Measurements from ENCODE around the gene ALG1.
"Not testable (repeated sequence)": the region's sequence is repeated elsewhere in the genome, so short reads cannot be mapped to it uniquely, and the experiment has no call there.

The ALG1 gene

GRCh38 chr16:5045499-5046115 is 26.0 kb upstream of the ALG1 start:
- DNase-seq: no peak

GRCh38 chr16:5046914-5047313 is 24.7 kb upstream of the ALG1 start:
- DNase-seq: no peak

- no peak for DNase-seq
Observed at GRCh38 chr16:5054876-5055865, 16.5 kb upstream of the ALG1 start.

- DNase-seq: no peak
Observed at GRCh38 chr16:5056352-5056751, 15.3 kb upstream of the ALG1 start.

DNA sequence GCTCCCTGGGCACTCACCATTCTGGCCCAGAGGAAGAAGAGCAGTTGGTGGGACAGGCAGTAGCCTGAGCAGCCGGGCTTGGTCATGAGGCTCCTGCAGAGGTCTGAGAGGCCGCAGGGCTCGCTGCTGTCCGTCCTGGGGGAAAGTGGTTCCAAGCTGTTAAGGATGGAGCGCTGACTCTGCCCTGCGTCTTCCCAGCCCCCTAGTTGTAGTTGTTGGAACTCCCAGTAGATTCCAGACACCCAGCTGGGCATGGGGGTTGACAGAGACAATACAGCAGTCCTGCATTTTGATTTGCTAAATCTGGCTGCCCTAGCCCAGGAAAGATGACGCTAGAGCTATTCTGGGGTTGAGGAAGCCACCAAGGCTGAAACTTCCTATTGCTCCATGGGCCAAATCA is 13.2 kb upstream of the ALG1 start:
- no peak for DNase-seq

DNA sequence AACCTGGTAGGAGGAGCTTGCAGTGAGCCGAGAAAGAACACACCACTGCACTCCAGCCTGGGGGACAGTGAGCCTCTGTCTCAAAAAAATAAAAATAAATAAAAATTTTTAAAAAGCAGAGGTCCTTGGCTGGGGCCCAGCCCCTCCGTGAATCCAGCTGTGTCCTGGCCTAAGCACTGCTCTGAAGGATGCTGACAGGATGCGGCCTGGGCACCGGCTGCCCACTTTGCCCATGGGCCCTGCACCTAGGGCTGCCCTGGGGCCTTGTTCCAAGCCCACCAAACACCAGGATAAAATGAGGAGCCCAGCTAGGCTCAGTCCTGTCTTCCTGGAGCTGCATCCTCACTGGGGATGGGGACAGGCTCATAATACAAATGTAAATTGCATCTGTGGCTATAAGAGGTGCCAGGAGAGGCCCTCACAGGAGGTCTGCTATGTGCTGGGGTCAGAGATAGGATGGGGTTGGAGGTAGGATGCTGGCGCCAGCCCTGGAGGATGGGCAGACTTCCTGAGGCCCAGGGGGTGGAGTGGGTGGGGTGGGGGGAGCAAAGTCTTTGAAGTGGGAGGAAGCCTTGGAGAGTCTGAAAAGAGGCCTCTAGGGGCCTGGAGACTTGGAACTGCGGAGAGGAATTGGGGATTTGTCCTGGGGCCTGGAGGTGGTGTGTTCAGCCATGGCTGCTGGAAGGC is 12.1 kb upstream of the ALG1 start:
- DNase-seq: no peak

DNA sequence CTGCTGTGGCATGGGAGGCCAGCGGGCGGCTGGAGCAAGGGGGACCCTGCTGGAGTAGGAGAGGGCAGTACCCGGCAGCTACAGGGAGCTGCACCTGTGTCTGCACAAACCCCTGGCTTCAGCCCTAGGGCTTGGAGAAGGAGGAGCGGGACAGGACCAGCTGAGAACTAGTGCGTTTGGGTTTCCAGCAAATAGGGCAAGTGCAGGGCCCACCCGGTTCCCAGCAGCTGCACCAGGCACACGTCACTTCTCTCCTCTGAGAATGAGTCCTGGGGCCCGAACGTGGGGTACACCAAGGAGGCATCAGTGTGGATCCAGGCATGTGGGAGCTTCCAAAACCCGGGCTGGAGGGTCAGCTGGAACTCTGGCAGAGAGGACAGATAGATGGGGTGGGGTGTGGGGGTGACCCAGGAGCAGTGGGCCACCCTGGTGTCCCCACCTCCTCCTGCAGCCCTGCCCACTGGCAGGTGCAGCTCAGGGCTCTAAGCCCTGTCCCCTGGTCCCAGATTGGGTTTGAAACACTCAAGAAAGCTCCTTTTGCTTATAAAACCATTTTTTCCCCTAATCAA is 11.5 kb upstream of the ALG1 start:
- DNase-seq: no peak

DNA sequence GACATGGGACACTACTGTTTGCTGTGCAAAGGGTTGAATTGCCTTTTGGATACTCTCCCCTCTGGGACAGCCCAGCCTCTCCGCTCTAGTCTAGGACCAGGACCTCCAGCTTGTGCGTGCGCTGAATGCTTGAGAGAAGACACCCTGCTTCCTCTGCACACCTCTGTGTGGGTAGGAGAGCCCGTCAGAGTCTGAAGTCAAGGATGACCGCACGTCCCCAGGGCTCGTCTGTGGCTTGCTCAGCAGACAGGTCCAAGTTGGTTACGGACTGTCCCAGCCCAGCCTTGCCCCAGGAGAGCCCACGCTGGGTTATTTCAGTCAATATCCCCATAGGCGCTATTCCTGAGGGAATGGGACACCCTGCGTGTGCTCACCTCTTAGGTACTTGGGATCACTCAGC is 9.6 kb upstream of the ALG1 start:
- DNase-seq: no peak

DNA sequence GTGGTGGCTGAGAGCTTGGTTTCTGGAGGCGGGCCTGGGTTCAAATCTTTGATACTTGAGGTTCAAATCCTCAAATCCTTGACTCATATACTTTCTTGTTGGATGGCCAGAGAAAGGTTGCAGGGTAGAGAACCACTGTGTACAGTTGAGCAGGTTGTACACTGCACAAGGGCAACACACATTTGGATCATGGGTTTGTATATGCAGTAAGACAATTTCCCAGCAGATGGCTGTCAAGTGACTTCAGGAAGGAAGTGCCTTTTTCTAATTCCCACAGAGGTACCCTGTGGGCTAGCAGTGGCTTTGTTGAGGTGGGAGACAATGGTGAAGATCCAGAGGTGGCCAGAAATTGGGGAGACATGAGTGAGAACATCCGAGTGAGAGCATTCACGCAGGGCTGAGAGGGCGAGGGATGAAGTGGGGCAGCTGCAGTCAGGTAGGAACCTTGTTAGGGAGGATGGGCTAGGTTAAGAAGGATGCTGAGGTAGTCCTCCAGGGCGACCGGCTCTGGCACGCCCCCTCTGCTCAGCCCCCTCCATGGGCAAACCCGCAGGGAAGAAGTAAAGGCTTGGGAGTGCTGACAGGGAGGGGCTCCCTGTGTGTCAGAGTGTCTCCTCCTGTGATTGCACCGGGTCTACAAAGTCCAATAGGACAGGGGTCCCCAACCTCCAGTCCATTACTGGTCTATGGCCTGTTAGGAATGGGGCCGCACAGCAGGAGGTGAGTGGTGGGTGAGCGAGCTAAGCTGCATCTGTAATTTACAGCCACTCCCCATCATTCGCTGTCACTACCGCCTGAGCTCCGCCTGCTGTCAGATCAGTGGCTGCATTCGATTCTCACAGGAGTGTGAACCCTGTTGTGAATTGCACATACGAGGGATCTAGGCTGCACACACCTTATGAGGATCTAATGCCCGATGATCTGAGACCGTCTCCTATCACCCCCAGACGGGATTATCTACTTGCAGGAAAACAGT is 8.6 kb upstream of the ALG1 start:
- no peak for DNase-seq

GRCh38 chr16:5064915-5065314 is 6.7 kb upstream of the ALG1 start:
- DNase-seq: no peak

DNA sequence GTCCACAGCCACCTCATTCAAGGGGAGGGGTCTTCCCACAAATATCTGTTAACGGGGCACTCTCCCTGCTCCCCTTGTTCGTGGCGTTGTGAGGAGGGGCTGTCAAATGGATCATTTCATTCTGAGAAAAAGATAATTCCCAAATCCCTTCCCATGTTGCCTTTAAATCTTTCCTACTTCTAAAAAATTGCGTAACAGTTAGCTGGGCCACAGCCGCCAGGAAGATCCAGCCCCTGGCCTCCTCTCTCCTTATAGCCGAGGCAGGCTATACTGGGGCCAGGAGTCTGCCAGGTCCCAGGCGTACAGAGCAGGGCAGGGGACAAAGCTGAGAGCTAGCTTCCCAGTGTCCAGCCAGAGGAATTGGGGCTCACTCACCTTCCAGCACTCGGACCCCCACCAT is 6.3 kb upstream of the ALG1 start:
- no peak for DNase-seq

- no peak for DNase-seq
Observed at GRCh38 chr16:5065813-5066212, 5.8 kb upstream of the ALG1 start, which contains the start of gene C16orf89. C16orf89 (minus strand) TSS chr16:5065956; CDS start chr16:5065908, 48 bp downstream.

DNA sequence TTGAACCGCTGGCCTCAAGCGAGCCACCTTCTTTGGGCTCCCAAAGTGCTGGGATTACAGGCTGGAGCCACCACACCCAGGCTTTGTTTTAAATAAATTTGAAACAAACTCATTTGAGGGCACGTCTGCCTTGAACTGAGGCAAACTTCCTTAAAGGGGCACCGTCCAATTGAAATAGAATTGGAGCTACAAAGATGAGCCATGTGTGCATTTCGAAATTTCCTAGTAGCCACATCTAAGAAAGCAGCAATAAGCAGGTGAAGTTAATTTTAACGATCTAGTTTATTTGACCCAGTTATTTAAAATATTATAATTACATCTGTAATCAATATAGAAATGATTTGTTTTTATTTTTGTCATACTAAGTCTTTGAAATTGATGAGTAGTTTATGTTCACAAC is 5.1 kb upstream of the ALG1 start:
- DNase-seq: no peak

DNA sequence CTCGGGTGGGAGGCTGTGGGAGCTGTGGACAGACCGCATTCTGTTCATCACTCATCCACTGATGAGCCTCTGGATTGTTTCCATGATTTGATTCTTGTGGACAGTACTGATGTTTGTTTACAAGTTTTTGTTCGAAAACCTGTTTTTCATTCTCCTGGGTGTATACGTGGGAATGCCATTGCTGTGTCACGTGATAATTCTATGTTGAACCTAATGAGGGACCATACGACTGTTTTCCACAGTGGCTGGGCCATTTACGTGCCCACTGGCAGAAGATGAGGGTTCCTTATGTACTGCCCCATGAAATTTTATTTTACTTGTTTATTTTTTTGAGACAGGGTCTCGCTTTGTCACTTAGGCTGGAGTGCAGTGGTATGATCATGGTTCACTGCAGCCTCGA is 2.6 kb upstream of the ALG1 start:
- no peak for DNase-seq

DNA sequence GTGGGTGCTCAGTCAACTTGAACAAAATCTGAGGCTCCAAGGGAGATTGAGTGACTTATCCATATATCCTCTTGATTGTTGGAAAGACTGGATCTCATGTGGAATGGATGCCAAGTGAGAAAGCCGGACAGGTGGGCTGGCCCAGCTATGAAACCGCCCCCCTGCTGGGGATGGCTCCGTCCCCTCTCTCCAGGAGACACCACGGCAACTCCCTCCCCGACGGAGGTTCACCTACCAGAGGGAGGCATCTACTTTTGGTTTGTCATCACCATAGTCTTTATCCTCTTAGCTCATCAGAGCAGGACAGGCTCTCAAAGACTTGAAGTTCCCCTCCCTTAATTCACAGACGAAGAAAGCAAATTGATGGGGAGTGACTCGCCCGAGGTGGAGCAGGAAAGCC is 1.8 kb upstream of the ALG1 start:
- no peak for DNase-seq

DNA sequence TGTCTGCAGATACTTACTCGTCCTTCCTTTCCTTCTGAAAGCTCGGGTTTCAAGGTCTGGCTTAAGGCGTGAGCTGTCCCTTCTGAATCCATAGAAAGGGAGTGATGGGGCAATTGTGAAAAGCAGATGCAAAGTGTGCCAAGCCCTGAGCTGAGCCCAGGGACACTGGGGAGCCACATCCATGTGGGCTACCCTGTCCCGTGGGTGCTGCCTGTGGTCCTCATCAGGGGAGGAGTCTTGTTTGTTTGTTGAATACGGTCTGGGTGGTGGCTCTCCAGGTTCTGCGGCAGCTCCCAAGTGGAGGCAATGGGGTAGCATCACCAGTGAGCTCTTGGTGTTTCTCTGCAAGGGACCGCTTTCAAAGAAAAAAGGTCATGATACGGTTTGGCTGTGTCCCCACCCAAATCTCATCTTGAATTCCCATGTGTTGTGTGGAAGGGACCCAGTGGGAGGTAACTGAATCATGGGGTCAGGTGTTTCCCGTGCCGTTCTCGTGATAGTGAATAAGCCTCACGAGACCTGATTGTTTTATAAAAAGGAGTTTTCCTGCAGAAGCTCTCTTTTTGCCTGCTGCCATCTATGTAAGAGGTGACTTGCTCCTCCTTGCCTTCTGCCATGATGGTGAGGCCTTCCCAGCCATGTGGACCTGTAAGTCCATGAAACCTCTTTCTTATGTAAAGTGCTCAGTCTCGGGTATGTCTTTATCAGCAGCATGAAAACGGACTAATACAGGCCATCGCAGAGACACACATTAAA is 1.0 kb upstream of the ALG1 start:
- DNase-seq: no peak

- DNase-seq: no peak
Observed at GRCh38 chr16:5071341-5071680, 332 bp upstream of the ALG1 start.

DNA sequence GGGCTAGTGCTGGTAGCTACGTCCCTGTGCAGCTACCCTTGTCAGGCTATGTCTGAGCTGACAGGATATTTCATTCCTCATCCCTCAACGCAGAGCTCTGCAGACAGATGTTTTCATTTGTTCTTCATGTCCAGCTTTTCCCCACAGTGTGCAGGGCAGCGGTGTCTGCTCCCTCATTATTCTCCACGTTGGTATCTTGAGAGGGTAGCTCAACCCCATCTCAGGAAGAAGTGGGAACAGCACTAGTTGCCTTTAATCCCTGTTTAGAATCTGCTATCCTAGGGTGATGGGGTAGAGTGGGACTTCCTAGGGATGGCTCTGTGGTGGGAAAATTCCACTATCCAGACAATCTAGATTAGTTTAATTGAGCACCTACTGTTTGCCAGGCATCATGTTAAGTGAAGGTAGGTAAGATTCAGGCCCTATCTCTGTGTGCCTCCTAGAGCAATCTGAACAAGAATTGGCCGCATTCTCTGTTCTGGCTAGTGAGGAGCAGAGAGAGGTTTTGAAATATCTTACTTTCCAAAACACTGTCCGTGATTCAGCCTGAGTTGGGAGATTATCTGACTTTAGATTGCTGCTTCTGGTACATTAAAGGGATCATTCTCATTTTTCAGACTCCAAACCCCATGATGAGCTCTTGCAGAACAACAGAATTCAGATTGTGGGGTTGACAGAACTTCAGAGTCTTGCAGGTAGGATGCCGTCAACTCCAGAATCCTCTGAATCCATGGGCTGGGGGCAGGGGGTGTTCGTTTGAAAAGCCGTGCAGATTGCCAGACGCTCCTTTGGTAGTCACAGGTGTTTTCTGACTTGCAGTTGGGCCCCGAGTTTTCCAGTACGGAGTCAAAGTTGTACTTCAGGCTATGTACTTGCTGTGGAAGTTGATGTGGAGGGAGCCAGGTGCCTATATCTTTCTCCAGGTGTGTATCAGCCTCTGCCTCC is 963 bp downstream of the ALG1 start:
- no peak for DNase-seq

DNA sequence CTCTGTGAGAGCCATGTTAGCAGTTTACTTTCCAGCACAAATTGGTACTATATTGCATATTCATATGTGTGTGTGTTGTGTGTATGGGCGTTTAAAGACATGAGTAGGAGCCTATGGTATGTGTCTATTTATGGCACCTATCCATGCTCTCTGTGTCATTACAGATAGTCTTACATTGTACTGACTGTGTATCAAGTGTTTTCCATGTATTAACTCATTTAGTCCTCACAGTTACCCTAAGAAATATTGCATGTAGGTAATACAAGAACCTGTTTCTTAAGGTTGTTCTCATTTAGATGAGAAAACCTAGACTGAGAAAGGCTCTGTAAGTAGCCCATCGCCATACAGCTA is 1.6 kb downstream of the ALG1 start:
- DNase-seq: no peak

GRCh38 chr16:5073771-5074170 is 2.1 kb downstream of the ALG1 start:
- DNase-seq: not testable (repeated sequence)
